ENCODE results near the gene FAM3B.

FAM3B gene

DNA sequence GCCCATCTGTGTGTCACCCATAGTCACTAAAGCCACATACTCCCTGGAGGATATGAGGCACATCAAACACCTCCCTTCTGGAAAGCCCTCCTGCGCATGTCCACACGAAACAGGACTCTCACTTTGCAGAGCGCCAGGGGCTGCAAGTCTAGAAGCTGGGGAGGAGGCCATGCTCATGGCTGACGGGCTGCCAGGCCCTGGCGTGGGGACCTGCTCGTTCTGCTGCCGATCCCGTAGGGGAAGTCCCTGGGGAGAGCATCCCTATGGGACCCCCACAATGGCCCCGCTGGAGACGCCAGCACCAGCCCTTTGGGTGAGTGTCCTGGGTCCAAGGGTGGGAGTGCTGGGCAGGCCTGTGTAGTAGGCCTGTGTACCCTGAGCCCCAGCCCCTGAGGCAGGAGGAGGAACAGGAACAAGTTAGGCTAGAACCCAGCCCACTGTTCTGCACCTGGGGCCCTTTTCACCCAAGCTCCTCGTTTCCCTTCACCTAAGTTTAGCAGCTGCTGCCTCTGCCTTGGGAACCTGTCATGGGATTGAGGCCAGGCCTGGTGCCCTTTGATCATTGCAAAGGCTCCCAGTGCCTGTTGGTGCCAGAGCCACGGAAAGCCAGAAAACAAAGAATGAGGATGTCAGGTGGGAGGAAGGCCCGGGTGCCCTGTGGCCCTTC, 9.9 kb downstream of the FAM3B start:
- TF ChIP-seq, protein P1, sequence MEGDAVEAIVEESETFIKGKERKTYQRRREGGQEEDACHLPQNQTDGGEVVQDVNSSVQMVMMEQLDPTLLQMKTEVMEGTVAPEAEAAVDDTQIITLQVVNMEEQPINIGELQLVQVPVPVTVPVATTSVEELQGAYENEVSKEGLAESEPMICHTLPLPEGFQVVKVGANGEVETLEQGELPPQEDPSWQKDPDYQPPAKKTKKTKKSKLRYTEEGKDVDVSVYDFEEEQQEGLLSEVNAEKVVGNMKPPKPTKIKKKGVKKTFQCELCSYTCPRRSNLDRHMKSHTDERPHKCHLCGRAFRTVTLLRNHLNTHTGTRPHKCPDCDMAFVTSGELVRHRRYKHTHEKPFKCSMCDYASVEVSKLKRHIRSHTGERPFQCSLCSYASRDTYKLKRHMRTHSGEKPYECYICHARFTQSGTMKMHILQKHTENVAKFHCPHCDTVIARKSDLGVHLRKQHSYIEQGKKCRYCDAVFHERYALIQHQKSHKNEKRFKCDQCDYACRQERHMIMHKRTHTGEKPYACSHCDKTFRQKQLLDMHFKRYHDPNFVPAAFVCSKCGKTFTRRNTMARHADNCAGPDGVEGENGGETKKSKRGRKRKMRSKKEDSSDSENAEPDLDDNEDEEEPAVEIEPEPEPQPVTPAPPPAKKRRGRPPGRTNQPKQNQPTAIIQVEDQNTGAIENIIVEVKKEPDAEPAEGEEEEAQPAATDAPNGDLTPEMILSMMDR (IDR thresholded peaks at IDR 0.05; ENCODE audit: borderline replicate concordance, insufficient read depth, low read depth, low read length): no peak
- H3K4me3 ChIP-seq (ENCODE audit: low read depth, low read length): no peak overlapping the region

GRCh38 chr21:41327753-41328152, 11.2 kb downstream of the FAM3B start:
- TF ChIP-seq, protein P1 (IDR thresholded peaks at IDR 0.05; ENCODE audit: borderline replicate concordance, insufficient read depth, low read depth, low read length): no peak
- H3K4me3 ChIP-seq (ENCODE audit: low read depth, low read length): no peak overlapping the region

- H3K4me3 ChIP-seq (ENCODE audit: low read depth, low read length): no peak overlapping the region
These were observed 12.3 kb downstream of the FAM3B start for GRCh38 chr21:41328660-41329607.

DNA sequence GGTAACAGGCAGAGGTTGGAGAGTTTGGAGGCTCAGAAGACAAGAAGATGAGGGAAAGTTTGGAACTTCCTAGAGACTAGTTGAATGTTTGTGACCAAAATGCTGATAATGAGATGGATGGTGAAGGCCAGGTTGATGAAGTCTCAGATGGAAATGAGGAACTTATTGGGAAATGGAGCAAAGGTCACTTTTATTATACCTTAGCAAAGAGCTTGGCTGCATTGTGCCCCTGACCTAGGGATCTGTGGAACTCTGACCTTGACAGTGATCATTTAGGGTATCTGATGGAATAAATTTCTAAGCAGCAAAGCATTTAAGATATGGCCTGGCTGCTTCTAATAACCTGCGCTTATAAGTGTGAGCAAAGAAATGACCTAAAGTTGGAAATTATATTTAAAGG, 17.2 kb downstream of the FAM3B start:
- H3K4me3 ChIP-seq (ENCODE audit: low read depth, low read length): no peak overlapping the region
- TF ChIP-seq, protein P1 (IDR thresholded peaks at IDR 0.05; ENCODE audit: borderline replicate concordance, insufficient read depth, low read depth, low read length): no peak

More at GRCh38 chr21:41328660-41329607, 12.3 kb downstream of the FAM3B start:
- TF ChIP-seq, protein P1 (IDR thresholded peaks at IDR 0.05; ENCODE audit: borderline replicate concordance, insufficient read depth, low read depth, low read length): no peak

GRCh38 chr21:41337515-41337914, 20.9 kb downstream of the FAM3B start:
- TF ChIP-seq, protein P1 (IDR thresholded peaks at IDR 0.05; ENCODE audit: borderline replicate concordance, insufficient read depth, low read depth, low read length): no peak

DNA sequence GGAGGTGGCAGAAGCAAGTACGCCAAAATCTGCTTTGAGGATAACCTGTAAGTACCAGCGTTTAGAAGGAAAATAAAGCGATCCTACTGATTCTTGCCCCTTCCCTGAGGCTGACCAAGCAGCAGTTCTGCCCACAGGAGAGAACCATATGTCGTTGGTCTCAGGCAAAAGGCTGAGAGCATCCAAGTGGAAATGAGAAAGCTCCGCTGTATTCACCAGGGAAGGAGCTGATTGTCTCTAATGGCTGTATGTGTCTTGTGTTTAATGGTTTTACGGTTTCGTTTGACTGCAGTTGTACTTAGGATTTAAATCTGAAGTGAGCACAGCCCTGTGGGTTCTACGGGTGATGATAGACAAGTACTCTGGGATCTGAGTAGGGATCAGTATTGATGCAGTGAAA, 21.9 kb downstream of the FAM3B start:
- H3K4me3 ChIP-seq (ENCODE audit: low read depth, low read length): no peak overlapping the region
- TF ChIP-seq, protein P1 (IDR thresholded peaks at IDR 0.05; ENCODE audit: borderline replicate concordance, insufficient read depth, low read depth, low read length): no peak

More at GRCh38 chr21:41337515-41337914, 20.9 kb downstream of the FAM3B start:
- H3K4me3 ChIP-seq (ENCODE audit: low read depth, low read length): no peak overlapping the region
